GM18517 (cell line): Measurements from ENCODE around the gene CHMP3.

Experiments
- ATAC-seq: cut with Tn5 transposase; IDR thresholded peaks from one replicate; pipeline ENCODE4 v1.9.1; 2021; ENCODE audit warnings: mild to moderate bottlenecking, moderate library complexity; ENCODE audit not compliant: unreplicated experiment

CHMP3 gene

GRCh38 chr2:86471637-86472036 is 91.6 kb downstream of the CHMP3 start:
- no peak for ATAC-seq

GRCh38 chr2:86470890-86471289 is 92.4 kb downstream of the CHMP3 start:
- no peak for ATAC-seq

- ATAC-seq: no peak
Measured at GRCh38 chr2:86468162-86469033, 94.8 kb downstream of the CHMP3 start.

GRCh38 chr2:86466306-86466705 is 96.9 kb downstream of the CHMP3 start:
- ATAC-seq: no peak

GRCh38 chr2:86464652-86465051 is 98.6 kb downstream of the CHMP3 start:
- no peak for ATAC-seq

- ATAC-seq: no peak
Measured at GRCh38 chr2:86461042-86461743, 102.0 kb downstream of the CHMP3 start.

GRCh38 chr2:86455181-86455580 is 108.1 kb downstream of the CHMP3 start:
- no peak for ATAC-seq

GRCh38 chr2:86454238-86454637 is 109.0 kb downstream of the CHMP3 start:
- ATAC-seq: no peak

- ATAC-seq: no peak
Measured at GRCh38 chr2:86453836-86454235, 109.4 kb downstream of the CHMP3 start.
